ENCODE data around the gene NHSL2.

The NHSL2 gene

GRCh38 chrX:71993371-71993770, 82.7 kb downstream of the NHSL2 start:
- no peak for DNase-seq

- no peak for DNase-seq
These were observed 84.0 kb downstream of the NHSL2 start for GRCh38 chrX:71994601-71995000.

GRCh38 chrX:71995122-71995521, 84.5 kb downstream of the NHSL2 start:
- DNase-seq, result no peak

GRCh38 chrX:71996136-71996535, 85.5 kb downstream of the NHSL2 start:
- no peak for DNase-seq

- no peak for DNase-seq
These were observed 86.2 kb downstream of the NHSL2 start for GRCh38 chrX:71996826-71997225.

GRCh38 chrX:71997320-71997719, 86.7 kb downstream of the NHSL2 start:
- DNase-seq, result no peak

GRCh38 chrX:71998836-71999509, 88.3 kb downstream of the NHSL2 start:
- no peak for DNase-seq

- DNase-seq, result no peak
These were observed 88.9 kb downstream of the NHSL2 start for GRCh38 chrX:71999535-71999934.

GRCh38 chrX:72001471-72001870, 90.8 kb downstream of the NHSL2 start:
- no peak for DNase-seq

- DNase-seq, result no peak
These were observed 91.3 kb downstream of the NHSL2 start for GRCh38 chrX:72001906-72002305.

- no peak for DNase-seq
These were observed 92.2 kb downstream of the NHSL2 start for GRCh38 chrX:72002875-72003274.

- DNase-seq, result no peak
These were observed 93.4 kb downstream of the NHSL2 start for GRCh38 chrX:72003811-72004750.

- DNase-seq, result no peak
These were observed 94.4 kb downstream of the NHSL2 start for GRCh38 chrX:72005046-72005445.

GRCh38 chrX:72006461-72006860, 95.8 kb downstream of the NHSL2 start:
- no peak for DNase-seq

GRCh38 chrX:72009731-72010130, 99.1 kb downstream of the NHSL2 start:
- DNase-seq, result no peak

- DNase-seq, result no peak
These were observed 101.1 kb downstream of the NHSL2 start for GRCh38 chrX:72011734-72012133.

- DNase-seq, result no peak
These were observed 104.7 kb downstream of the NHSL2 start for GRCh38 chrX:72015383-72015782.

- DNase-seq, result no peak
These were observed 106.5 kb downstream of the NHSL2 start for GRCh38 chrX:72016881-72017783.

- DNase-seq, result peak; percentile 18
These were observed 107.8 kb downstream of the NHSL2 start for GRCh38 chrX:72018277-72019112.

GRCh38 chrX:72019487-72019886, 108.8 kb downstream of the NHSL2 start:
- DNase-seq, result no peak

- no peak for DNase-seq
These were observed 109.6 kb downstream of the NHSL2 start for GRCh38 chrX:72020204-72020603.

- no peak for DNase-seq
These were observed 110.1 kb downstream of the NHSL2 start for GRCh38 chrX:72020788-72021187.

Measured in NCI-H1048 (cell line).